IPS-NIHi11 (cell line): ENCODE data around the gene CENPX.
A peak's percentile ranks its signal among the peaks of the same experiment; 100 is the strongest.

Experiments used
- DNase-seq: peaks from one replicate; pipeline ENCODE4 v3.0.0; 2012; ENCODE audit warnings: mixed read lengths, low spot score

Gene CENPX

DNA sequence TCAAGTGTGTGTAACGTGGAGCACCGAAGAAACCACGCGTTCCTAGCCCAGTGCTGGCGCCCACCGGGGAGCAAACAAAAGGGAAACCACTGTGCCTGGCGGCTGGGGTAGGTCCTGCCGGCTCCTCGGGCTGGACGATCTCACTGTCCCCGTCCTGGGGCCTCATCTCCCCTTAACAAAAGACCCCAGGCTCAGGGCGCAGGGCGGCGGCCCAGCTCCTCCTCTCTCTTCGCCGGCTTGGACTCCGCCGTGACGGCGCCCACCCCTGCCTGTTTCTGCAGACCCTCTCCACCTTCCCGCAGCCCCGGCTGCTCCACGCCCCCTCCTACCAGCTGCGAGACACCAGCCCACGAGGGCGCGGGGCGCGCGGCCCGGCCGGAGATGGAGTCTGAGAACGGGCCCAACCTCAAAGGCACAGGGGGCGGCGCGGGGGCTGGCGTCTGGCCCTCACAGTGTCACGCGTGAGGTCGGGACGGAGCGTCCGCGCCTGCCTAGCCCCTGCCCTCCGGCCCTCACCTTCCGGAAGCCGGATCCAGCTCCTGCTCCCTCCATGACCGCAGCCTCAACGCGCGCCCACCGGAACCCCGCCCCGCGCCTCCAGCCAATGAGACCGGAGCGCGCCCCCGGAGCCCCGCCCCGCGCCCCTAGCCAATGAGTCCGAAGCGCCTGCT is at the start of gene CENPX:
Gene CENPX, minus strand, starts transcription at position 569 of the 671 bp plus-strand sequence. Its CDS starts 17 bp downstream, at position 552.
- no peak for DNase-seq

DNA sequence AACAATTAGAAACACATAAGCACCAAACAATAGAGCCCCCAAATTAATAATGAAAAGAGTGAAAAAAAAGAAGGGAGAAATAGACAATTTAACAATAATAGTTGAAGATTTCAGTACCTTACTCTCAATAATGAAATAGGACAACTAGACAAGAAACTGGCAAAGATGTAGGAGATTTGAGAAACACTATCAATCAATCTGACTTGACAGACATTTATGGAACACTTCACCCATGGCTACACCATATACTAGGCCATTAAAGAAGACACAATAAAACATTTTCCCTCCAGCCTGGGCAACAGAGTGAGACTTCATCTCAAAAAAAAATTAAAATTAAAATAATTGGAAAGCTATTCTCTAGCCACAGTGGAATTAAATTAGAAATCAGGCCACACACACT is 47.9 kb upstream of the CENPX start:
- no peak for DNase-seq

DNA sequence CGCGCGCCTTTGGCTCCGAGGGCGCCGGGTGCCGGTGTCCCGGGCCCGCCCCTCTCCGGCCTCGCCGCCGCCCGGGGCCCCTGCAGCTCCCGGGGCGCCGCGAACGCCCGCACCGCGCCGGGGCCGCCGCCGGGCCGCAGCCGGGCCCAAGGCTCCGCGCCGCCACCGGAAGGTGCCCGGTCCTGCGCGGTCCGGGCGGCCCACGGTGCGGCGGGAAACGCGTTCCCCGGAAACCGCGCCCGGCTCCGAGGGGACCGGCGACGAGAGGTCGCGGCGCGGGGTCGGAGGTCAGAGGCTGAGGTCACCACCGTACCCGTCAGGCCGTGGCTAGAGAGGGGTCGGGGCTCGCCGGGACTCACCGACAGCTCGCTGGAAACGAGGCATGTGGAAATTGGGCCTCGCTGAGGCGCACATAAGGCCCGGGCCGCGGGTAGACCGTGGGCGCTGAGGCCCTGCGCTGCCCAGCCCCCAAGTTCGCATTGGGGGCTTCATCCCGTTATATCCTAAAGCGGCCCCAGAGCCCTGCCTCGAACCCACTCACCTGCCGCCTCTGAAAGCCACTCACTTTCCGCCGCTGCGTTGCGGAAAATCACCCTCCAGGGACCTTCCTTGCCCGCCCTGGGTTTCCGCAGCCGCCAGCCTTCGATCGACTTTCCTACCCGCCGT is 43.1 kb upstream of the CENPX start, which contains the start of gene DUS1L:
Gene DUS1L, minus strand, starts transcription at position 167 of the 666 bp plus-strand sequence. CDS start 745 bp downstream, outside the sequence.
- DNase-seq: peak; percentile 100

DNA sequence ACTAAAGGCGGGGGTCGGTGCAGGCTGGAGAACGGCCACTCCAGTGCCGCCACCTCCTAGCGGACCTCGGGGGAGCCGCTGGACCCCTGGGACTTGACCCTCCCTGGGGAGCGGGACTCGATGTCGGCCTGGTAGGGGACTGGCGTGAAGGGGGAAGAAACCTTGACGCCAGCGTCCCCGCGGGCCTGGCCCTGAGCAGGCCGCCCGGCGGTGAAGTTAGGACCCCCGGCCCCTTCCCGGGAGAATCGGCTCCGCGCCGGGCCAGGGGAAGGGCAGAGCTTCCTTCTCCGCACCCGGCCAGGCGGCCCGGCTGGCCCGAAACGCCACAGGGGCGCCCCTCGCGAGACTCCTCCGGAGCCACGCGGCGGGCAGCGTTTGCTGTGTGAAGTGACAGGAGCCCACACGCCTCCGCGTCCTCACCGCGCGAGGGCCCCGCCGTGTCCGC is 42.5 kb upstream of the CENPX start:
- no peak for DNase-seq

DNA sequence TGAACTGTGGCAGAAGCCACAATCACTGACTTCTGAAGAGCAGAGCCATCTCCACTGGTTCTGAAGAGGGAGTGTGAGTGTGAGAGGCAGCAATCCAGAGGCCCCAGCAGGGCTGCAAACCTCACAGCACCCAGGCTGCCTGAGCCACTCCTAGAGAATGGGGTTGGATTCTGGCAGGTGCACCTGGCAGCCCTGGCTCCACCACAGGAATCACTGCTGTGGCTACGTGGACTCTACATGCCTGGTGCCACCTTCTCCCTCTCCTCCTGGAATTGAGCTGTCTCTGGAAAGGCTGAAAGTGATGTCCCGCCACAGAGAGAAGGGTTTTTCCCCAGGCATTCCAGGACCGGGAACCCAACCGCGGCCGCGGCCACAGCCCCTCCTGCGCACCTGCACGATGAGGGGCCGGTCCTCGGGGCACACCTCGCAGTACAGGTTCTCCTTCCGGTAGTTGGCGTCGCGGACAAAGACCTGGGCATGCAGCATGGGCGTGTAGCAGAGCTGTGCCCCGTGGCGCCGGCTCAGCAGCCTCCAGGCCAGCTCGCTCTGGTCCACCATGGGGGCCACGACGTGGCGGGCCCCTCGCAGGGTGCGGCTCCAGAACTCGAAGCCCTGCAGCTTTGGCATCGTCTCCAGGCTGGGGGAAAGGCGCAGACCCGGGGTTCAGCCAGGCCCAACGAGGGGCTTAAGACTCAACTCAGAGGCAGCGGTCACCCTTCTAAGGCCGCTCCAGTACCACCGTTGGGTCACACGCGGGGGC is 41.9 kb upstream of the CENPX start:
- DNase-seq: no peak

DNA sequence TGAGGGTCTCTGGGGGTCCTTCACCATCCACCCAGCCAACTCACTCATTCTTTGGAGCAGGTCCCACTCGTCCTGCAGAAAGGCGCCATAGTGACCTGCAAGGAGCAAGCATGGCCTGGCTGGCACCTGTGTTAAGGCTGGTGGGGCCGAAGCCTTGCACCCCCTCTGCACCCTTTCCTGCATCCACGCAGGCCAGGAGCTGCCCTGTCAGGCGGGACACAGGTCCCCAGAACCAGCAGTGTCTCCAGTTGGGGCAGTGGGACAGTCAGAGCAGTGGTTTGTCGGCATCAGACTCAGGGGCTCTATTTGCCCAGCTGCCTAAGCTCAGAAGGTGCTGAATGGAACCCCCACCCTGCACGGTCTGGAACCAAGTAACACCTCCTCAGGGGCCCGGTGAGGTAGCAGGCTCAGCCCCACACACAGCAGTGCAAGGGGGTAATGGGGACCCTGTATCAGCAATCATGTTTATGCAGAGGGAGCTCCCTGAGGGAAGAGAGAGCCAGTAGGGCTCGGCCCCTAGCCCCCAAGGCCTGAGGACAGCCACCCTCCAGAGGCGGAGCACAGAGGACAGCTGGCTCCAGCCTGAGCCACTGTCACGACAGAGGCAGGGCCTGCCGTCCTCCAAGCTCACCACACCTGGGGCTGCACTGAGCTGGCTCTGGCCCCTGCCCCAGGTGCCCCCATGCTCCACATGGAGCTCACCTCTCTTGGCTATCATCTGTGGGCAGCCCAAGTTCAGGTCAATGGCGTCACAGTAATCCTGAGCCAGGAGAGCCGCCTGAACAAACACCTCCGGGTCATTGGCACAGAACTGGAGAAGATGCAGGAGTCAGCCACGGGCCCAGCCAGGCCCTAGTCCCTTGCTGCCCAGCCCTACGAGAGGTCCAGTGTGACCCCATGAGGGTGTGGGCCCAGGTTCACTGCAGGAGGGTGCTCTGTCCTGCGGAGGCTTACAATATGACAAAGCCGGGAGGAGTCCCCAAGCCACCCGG is 41.0 kb upstream of the CENPX start:
- no peak for DNase-seq

DNA sequence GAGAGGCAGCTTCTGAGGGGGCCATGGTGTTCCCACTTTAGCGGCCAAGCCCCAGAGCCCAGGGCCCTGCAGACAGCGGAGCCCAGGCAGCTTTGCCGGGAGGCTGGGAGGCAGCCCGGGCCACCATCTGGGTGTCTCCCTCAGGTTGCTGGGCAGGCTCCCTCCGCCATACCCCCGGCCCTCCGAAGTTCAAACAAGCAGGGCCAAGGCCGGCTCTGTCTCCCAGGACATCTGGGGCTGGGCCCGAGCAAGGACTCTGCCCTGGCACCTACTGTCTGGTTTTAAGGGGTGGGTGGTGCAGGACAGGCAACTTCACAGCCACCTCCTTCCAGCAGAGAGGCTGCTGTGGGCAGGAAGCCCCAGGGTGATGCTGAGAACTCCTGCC is 40.3 kb upstream of the CENPX start:
- no peak for DNase-seq

DNA sequence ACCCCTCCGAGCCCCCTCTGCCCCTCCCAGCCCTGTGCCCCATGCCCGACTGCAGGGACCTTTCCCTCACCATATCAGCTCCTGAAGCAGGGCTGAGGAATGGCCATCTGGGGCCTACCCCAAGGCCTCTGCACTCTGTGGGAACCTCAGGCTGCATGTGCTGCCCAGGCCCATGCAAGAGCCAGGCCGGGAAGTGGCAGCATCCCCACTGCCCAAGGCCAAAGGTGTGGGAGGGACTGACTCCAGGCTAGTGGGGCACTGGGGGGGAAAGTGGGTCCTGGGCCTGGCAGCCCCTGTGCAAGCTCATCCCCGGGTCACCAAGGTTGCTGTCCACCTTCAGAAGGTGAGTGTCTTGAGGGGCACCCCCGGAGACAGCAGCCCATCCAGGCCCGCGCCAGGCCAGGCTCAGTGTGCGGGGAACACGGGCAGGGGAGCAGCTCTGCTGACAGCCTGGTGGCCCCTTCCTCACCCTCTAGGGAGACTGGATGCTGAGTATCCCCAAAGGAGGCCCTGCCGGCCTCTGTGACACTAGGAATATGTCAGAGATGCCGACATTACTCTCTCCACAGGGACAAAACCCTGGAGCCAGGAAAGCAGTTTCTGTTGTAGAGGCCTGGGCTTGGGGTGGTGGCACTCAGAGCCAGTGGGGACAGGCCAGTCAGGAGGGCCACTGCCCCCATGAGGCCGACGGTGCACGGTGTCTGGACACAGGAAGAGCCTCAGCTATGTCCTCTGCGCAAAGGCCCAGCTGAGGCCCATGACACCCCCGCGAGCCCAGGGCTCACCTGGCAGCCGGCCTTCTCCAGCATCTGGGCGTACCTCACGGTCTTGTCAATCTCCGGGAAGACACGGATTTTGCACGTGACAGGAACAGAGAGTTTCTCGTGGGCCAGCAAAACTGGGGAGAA is 39.7 kb upstream of the CENPX start:
- DNase-seq: no peak

DNA sequence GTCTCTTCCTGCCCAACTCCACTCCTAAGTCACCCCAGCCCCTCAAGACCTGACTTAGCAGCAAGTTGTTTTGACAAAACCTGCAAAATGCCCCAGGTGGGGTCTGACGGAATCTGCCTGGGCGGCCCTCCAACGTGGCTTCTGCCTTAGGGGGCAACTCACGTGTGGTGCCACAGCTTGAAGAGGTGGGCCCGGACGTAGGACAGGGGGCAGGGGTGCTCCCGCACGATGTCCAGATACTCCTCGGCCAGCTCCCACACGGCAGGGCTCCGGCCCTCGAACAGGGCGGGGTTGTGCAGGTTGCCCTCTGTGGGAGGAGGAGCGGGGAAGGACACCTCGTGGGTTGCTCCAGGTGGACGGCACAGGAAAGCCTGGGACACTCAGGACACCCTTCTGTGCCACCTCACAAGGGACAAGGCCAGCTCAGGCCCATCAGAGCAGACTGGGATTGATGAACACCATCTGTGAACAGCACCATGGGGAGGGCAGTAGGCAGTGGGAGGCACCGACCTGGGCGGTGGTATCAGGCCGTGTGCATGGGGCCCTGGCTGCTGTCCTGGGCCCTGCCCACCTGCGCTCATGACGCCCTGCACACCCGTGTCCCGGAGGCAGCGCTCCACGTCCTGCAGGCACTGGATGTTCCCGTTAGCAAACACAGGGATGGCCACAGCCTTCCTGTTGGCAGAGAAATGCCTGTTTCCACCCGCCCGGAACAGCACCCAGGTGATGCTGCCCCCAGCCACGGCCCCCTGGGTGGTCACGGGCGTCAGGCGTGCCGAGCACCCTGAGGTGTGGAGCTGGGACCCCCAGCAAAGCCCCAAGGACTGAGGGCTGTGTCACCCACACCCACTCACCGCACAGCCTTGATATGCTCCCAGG is 38.6 kb upstream of the CENPX start:
- no peak for DNase-seq

DNA sequence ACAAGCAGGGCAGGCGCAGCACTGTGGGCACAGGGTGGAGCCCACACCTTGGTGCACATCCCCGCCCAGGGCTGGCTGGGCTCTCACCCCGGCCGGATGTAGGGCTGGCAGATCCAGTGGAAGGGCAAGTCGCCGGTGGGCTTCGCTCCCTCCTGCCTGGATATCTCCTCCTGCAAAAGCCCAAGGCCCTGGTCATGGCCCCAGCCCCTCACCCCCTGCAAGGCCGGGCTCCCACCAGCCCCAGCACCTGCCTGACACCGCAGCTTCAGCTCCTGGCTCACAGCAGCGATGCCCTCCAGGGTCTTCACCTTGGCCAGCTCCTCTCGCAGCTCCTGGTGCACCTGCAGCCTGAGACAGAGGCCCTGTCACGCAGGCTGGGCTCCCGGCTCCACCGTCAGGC is 37.9 kb upstream of the CENPX start:
- DNase-seq: no peak

DNA sequence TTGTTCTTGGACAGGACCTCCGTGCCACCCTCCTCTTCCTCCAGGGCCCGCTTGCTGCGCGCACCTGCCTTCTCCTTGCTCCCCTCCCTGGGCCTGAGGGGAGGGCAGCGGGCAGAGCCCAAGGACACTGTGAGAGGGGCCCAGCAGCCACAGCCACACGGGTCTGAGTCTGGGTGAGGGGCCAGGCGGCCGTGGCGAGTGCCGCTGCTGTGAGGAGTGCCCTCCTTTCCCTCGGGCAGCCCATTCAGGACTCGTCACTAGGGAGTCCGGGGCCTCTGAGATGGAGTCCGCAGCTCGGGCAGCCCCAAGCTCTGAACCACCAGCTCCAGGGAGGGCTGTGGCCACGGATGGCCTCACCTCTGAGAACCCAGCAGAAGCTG is 37.3 kb upstream of the CENPX start:
- DNase-seq: no peak

DNA sequence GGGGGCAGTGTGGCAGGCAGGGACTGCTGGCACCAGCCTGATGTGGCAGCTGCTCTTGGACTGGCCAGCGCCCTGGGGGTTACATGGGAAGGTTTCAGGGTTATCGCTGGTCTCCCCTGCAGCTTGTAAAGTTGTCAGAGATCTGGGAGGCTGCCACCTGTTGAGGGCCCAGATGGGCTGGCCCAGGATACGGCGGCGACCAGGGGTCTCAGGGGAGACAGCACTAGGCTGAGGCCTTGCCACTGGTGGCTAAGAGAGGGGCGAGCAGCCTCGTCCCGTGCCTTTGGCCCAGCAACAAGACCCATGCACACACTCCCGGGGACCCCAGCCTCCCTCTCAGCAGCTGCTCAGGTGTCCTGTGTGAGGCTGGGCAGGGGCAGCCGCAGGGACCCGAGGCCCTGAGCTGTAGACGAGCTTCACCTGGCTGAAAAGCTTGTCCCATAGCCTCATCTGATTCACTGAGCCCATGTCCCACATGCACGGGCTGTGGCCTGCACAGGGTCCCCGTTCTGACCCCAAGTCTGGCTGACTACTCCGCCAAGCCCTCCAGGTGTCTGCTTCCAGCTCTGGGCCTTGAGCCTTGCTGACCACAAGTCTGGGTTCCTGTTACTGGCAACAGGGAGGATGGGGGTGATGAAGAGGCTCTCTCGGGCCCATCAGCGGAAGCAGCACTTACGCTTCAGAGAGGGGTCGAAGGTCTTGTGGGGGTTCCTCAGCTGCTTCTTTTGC is 36.8 kb upstream of the CENPX start:
- DNase-seq: no peak

DNA sequence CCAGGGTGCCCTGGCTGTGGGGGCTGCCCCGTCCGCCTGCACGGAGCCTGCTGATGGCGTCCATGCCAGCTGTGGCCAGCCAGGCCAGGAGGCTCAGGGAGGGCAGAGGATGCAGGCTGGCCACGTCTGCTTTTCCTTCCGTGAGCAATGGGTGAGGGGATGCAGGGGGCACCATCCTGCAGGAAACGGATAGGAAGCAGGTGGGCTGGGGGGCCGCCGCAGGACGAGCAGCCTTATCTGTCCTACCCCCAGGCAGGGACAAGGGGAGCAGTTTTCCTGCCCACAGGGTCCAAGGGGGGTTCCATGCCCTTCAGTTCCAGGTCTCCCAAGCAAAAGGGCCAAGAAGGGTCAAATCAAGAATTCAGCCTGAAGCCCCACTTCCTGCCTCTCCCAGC is 36.2 kb upstream of the CENPX start:
- no peak for DNase-seq

DNA sequence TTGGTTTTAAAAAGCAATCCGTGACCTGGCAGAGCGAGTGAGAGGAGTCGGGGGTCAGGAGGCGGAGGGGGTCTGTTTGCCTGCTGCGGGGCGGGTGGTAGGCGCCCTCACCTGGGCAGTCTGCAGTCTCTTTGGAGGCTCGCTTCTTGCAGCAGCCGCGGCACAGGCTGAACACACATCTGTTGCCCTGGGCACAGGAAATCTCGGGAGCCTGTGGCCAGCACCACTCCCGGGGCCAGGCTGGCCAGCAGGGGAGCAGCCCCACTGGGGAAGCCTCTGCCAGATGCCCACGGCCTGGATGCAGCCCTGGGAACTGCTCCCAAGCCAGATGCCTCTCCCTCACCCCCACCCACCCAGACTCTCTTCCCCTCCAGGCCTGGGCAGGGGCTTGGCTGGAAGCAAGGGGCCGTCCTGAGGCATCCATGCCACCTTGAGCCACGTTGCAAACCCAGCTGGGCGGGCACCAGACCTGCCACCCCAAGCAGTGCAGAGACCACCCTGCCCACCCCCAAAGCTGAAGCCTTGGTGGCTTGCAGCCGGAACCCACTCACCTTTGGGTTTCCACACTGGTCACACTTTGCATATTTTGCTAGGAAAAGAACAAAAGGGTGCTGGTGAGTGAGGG is 35.7 kb upstream of the CENPX start:
- no peak for DNase-seq

DNA sequence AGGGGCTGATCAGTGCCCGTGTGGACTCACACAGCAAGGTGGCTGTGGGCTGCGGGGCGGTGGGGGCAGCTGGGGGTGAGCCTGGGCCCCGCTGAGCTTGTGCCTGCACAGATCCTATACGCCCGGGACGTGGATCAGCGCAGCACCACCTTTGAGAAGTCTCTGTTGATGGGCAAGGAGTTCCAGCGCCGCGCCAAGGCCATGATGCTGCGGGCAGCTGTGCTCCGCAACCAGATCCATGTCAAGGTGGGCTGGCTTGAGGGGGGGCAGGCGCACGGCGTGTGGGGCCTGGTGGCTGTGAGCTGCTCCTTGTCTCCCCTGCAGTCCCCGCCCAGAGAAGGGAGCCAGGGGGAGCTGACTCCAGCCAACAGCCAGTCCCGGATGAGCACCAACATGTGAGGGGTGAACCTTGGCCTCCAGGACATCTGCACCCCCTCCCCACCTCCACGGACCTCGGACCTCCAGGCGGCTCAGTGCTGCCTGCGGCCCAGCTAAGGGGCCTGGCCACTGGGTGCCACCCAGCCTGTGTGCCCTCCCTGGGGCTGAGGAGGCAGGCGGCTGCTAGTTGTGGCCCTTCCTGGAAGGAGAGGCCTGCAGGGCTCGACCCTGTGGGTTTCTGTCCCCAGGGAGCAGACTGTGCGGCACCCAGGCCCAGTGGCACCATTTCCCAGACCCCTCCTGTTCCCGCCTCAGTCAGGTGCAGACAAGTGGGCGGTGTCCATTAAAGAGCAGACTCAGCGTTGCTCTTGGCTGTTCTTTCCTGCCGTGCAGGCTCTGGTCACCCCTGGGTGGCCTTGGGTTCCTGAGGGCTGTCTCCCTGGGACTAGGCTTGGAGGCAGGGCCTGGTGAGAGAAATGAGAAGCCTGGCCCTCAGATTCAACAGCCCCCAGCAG is 34.3 kb upstream of the CENPX start:
- DNase-seq: no peak

DNA sequence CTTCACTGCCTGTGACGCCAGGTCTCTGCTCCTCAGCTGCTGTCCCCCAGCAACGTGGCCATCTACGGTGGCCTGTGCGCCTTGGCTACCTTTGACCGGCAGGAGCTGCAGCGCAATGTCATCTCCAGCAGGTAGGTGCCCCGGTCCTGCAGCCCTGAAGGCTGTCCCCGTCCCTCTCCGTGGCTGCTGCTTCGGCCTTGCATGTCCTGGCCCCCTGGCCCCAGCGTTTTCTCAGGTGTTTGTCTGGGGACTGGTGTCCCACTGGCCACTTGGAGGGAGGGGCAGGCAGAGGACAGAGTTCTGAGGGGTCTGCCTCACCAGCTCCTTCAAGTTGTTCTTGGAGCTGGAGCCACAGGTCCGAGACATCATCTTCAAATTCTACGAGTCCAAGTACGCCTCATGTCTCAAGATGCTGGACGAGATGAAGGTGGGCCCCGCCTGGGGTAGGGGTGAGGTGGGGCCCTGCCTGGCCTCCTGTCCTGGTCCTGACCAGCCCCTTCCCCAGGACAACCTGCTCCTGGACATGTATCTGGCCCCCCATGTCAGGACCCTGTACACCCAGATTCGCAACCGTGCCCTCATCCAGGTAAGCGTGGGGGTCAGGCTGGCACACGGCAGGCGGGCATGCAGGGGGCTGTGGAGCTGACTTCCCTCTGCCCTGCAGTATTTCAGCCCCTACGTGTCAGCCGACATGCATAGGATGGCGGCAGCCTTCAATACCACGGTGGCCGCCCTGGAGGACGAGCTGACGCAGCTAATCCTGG is 33.5 kb upstream of the CENPX start:
- no peak for DNase-seq
